ENCODE measurements around the gene KRT5. TPM values are rescaled to one million over a fixed set of nuclear protein-coding genes. Genes with fewer than 3 reads are reported as not detected.

The KRT5 gene
- total and polyA plus RNA-seq, 2 donors (not counting 3 experiments of a cell fraction or from before 2014, with no cell fraction given) = 0.32 to 0.86 TPM

DNA sequence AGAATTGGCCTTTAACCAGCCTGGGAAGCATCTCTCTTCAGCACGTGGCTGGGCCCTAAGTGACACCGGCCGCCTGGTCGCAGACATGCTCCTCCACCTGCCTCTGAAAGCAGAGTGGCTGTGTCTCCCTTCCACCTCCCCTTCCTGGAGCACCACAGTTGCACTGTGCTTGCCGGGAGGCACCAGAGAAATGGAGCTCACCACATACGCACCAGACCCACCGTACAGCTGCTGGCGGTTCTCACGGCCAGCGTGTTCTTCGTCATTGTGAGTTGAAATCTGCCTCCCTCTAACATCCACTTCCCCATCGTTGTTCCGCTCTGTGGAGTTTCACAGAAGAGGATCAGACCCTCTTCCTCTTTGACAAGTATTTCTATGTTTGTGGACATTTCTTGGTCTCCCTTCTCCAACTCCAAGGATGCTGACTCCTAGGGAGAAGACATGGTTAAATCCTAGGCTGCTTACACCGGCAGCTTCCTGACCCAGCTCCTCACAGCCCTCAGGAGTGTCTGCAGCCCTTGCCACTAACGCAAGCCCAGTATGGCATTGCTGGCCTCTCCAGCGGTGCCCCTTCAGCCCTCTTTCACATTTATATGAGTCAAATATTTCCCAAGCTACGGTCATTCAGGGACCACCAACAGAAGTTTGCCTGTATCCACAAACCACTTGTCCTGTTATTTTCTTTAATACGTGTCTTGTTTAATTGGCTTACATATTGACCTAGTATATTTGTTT, 11.5 kb upstream of the KRT5 start:
- FAIRE-seq = no peak
- no peaks in the 10 kb centered on the region for H3K79me2 ChIP-seq (ENCODE audit: control insufficient read depth, insufficient read depth, low read length)
- intact Hi-C loops (cut with micrococcal nuclease) (no loop called here), dilution Hi-C loops (cut with MboI; ENCODE audit: extremely low pct_ligation_motif_present, low sequenced_read_pairs) (no loop called here)
- BruUV-seq (replicated peaks) = no TSS peak
- no peak for DNase-seq (ENCODE audit: low read depth, low spot score)
- no peaks in the 10 kb centered on the region for H3K4me1 ChIP-seq (ENCODE audit: control insufficient read depth, extremely low read depth, insufficient read depth, low read length)
- no peaks in the 10 kb centered on the region for H3K9me3 ChIP-seq (replicated peaks; ENCODE audit: control insufficient read depth, insufficient read depth, low read length)
- H3K9me1 ChIP-seq (replicated peaks; ENCODE audit: control insufficient read depth, extremely low read depth, insufficient read depth, low read length) = no peaks in the 10 kb centered on the region
- POLR2A ChIA-PET = no interaction called here
- no peak overlapping the region for H3K9ac ChIP-seq (replicated peaks; ENCODE audit: extremely low read depth, insufficient read depth, low read length)
- no peaks in the 10 kb centered on the region for H4K20me1 ChIP-seq (replicated peaks; ENCODE audit: control insufficient read depth, extremely low read depth, insufficient read depth, low read length)
- H3K4me2 ChIP-seq (ENCODE audit: insufficient read depth, low read length) = no peak overlapping the region
- H3K27ac ChIP-seq (ENCODE audit: insufficient read depth, low read depth, low read length) = no peak overlapping the region
- no peaks in the 10 kb centered on the region for H3K36me3 ChIP-seq (ENCODE audit: control insufficient read depth in 2 of 2, extremely low read depth in 1 of 2, insufficient read depth in 2 of 2, low read length in 2 of 2)
- no peak for TF ChIP-seq FOS (IDR thresholded peaks at IDR 0.05; ENCODE audit: borderline replicate concordance, insufficient read depth, low read length)
- no peak for TF ChIP-seq POLR2A (IDR thresholded peaks at IDR 0.05; ENCODE audit: low read depth, low read length)
- TF ChIP-seq GATA2 (IDR thresholded peaks at IDR 0.05; ENCODE audit: insufficient read depth, insufficient read length, low read depth, low read length) = no peak
- no peak for TF ChIP-seq JUN (IDR thresholded peaks at IDR 0.05; ENCODE audit: borderline replicate concordance, insufficient read depth, insufficient read length, low read depth)
- TF ChIP-seq MYC (IDR thresholded peaks at IDR 0.05; ENCODE audit: low read depth, low read length) = no peak
- TF ChIP-seq, protein P1, sequence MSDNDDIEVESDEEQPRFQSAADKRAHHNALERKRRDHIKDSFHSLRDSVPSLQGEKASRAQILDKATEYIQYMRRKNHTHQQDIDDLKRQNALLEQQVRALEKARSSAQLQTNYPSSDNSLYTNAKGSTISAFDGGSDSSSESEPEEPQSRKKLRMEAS (IDR thresholded peaks at IDR 0.05; ENCODE audit: insufficient read depth, insufficient read length) = no peak
- TF ChIP-seq POLR2AphosphoS5 (IDR thresholded peaks at IDR 0.05; ENCODE audit: insufficient read depth, low read depth, low read length) = no peak
- no peak for TF ChIP-seq EZH2 (IDR thresholded peaks at IDR 0.05; ENCODE audit: borderline replicate concordance, low read depth, low read length, severe bottlenecking)
- TF ChIP-seq, protein P2, sequence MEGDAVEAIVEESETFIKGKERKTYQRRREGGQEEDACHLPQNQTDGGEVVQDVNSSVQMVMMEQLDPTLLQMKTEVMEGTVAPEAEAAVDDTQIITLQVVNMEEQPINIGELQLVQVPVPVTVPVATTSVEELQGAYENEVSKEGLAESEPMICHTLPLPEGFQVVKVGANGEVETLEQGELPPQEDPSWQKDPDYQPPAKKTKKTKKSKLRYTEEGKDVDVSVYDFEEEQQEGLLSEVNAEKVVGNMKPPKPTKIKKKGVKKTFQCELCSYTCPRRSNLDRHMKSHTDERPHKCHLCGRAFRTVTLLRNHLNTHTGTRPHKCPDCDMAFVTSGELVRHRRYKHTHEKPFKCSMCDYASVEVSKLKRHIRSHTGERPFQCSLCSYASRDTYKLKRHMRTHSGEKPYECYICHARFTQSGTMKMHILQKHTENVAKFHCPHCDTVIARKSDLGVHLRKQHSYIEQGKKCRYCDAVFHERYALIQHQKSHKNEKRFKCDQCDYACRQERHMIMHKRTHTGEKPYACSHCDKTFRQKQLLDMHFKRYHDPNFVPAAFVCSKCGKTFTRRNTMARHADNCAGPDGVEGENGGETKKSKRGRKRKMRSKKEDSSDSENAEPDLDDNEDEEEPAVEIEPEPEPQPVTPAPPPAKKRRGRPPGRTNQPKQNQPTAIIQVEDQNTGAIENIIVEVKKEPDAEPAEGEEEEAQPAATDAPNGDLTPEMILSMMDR (IDR thresholded peaks at IDR 0.05; ENCODE audit: extremely low read depth in 1 of 2, insufficient read depth in 1 of 2, low read depth in 1 of 2, low read length in 2 of 2) = no peak
- no peak overlapping the region for H2AFZ ChIP-seq (ENCODE audit: low read depth, low read length)
- CTCF ChIA-PET = no interaction called here
- no peak overlapping the region for H3K4me3 ChIP-seq (replicated peaks in 1 of 3; ENCODE audit: insufficient read depth in 1 of 3, low read depth in 1 of 3, low read length in 3 of 3)
- no peaks in the 10 kb centered on the region for H3K27me3 ChIP-seq (ENCODE audit: control insufficient read depth in 2 of 2, insufficient read depth in 2 of 2, low read length in 2 of 2)
